Cardiac ventricle fibroblast (primary cell): Measurements from ENCODE around the gene UNC119. TPM values are rescaled to one million over a fixed set of nuclear protein-coding genes. Genes with fewer than 3 reads are reported as not detected.

Experiments
- total RNA-seq: library from RNA; depleted of rRNA; stranded (reverse); fragments of >200 nt; gene quantifications from 2 replicates; pipeline ENCODE4 v1.2.3, GENCODE V29; 2015

Gene UNC119
- 23.6 and 27.8 TPM in 2 replicates for total RNA-seq

DNA sequence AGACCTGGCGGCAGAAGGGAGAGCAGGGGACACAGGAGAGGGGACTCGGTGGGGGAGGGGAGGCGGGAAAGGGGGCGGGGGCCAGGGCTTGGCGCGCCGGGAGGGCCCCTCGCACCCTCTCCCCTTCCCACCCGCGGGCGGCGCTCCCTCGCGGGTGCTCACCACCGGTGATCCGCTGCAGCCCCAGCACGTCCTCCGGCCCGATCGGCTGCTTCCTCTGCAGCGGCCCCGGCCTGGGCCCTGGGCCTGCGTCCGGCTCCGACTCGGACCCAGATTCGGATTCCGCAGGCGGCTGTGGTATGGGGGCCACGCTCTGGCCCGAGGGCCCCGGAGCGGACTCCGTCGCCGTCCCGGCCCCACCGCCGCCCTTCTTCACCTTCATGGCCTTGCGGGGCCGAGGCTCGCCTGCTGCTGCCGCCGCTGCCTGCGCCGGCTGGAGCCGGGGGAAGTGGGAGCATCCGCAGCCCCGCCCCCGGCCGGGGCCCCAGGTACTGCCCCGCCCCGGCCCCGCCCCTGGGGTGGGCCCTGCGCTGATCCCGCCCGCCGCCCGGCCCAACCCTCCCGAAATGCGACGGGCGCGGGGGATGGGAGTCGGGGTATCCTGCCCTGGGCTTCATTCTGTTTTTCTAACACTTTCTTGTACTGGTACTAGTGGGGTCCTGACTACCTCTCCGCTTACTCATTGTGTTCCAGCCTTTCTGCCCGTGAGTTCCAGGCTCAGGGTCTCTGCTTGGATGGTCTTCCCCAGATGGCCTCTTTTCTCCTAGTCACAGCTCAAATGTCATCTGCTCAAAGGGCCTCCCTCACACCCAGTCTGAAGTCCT is at the start of gene UNC119:
Gene UNC119 (minus strand): TSS at position 449 of the 824 bp plus-strand sequence. CDS start 67 bp downstream, at position 382.

GRCh38 chr17:28598799-28599310 is 46.4 kb upstream of the UNC119 start, which contains the start of gene SPAG5:
SPAG5 (minus strand) TSS chr17:28599025; CDS start chr17:28598946, 79 bp downstream.

GRCh38 chr17:28576758-28577465 is 24.5 kb upstream of the UNC119 start, which contains the start of gene ALDOC:
ALDOC (minus strand) TSS chr17:28576895; CDS start chr17:28575532, 1,363 bp downstream.

DNA sequence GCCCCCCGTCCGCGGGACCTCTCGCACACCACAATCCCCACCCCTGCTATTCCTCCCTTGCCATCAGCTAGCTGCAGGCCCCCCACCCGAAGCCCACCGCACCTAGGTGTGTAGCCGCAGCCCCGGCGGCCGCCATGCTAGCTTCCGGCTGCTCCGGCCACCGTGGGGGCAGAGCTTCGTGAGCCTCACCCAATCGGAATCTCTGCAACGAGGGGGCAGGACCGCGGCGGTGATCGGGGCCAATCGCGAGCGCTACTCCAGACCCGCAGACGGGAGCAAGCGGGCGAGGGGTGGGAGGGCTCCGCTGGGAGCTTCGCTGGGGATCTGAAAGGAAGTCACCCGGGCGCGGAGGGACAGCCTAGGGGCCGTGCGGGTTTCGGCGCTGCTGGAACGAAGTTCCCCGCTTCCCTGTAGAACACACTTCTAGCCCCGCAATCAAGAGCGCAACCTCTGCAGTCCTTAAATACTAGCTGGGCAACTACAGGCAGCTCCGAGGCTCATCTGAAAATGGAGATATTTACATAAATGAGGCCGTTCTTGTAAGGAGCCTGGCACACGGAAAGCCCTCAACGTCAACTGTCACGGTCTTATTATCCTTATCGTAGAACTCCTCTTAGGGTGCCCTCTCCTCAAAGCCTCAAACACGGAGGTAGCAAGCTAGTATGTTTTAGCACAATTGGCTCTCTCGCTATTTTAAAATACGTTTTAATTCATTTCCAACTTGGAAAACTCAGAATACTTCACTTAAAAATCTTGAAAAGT is 19.1 kb upstream of the UNC119 start, which contains the start of gene PIGS:
Gene PIGS (minus strand): TSS at position 164 of the 762 bp plus-strand sequence. CDS start 28 bp downstream, at position 136.

GRCh38 chr17:28505986-28506665 is 46.3 kb downstream of the UNC119 start, which contains the start of gene FOXN1:
FOXN1 (plus strand) TSS chr17:28506348; CDS start chr17:28523970, 17,622 bp downstream.

Other genes starting within 250 kb of the UNC119 start
- 8.9 and 11.7 TPM in 2 replicates for gene TMEM97, start 233.4 kb downstream of the UNC119 start, total RNA-seq
- gene IFT20, start 217.2 kb downstream of the UNC119 start, total RNA-seq = 38.8 and 47.0 TPM in 2 replicates
- gene TNFAIP1, start 216.9 kb downstream of the UNC119 start, total RNA-seq = 14.5 and 18.3 TPM in 2 replicates
- gene POLDIP2, start 195.1 kb downstream of the UNC119 start, total RNA-seq = 58.3 and 78.0 TPM in 2 replicates
- gene SEBOX, start 187.4 kb downstream of the UNC119 start, total RNA-seq = not detected in 2 replicates
- gene VTN, start 182.3 kb downstream of the UNC119 start, total RNA-seq = 1.4 and 3.5 TPM in 2 replicates
- gene SARM1, start 180.9 kb downstream of the UNC119 start, total RNA-seq = 9.7 and 14.7 TPM in 2 replicates
- 3.7 and 3.9 TPM in 2 replicates for gene SLC46A1, start 146.4 kb downstream of the UNC119 start, total RNA-seq
- gene SLC13A2, start 79.0 kb downstream of the UNC119 start, total RNA-seq = not detected in 2 replicates
- not detected in 2 replicates for gene FOXN1, start 46.3 kb downstream of the UNC119 start, total RNA-seq
- 46.3 and 60.7 TPM in 2 replicates for gene PIGS, start 18.9 kb upstream of the UNC119 start, total RNA-seq
- gene ALDOC, start 24.3 kb upstream of the UNC119 start, total RNA-seq = 93.7 and 95.1 TPM in 2 replicates
- gene SPAG5, start 46.4 kb upstream of the UNC119 start, total RNA-seq = 4.0 and 4.3 TPM in 2 replicates
- 0.68 and 2.8 TPM in 2 replicates for gene RSKR, start 61.6 kb upstream of the UNC119 start, total RNA-seq
- 74.2 and 90.4 TPM in 2 replicates for gene BLTP2, start 92.5 kb upstream of the UNC119 start, total RNA-seq
- gene SDF2, start 109.3 kb upstream of the UNC119 start, total RNA-seq = 48.0 and 75.1 TPM in 2 replicates
- 38.2 and 55.4 TPM in 2 replicates for gene SUPT6H, start 109.6 kb upstream of the UNC119 start, total RNA-seq
- gene PROCA1, start 159.3 kb upstream of the UNC119 start, total RNA-seq = 1.0 and 1.9 TPM in 2 replicates
- 203 and 253 TPM in 2 replicates for gene RAB34, start 165.2 kb upstream of the UNC119 start, total RNA-seq
- gene RPL23A, start 167.4 kb upstream of the UNC119 start, total RNA-seq = 666 and 767 TPM in 2 replicates
- 7.0 and 11.3 TPM in 2 replicates for gene TLCD1, start 173.6 kb upstream of the UNC119 start, total RNA-seq
- gene NEK8, start 176.2 kb upstream of the UNC119 start, total RNA-seq = 2.8 and 3.3 TPM in 2 replicates
- 8.7 and 10.7 TPM in 2 replicates for gene TRAF4, start 191.4 kb upstream of the UNC119 start, total RNA-seq